Ishikawa (cell line): Measurements from ENCODE around the gene GAS6.

Experiments
- CEBPB ChIP-seq: IDR thresholded peaks from 2 replicates; pipeline ENCODE4 v1.6.1; 2012
- CREB1 ChIP-seq: IDR thresholded peaks from 2 replicates; pipeline ENCODE4 v1.6.1; 2012; ENCODE audit warnings: low read depth
- EGR1 ChIP-seq: IDR thresholded peaks from 2 replicates; pipeline ENCODE4 v1.6.1; 2012
- EP300 ChIP-seq: IDR thresholded peaks from 2 replicates; pipeline ENCODE4 v1.6.1; 2012; ENCODE audit warnings: borderline replicate concordance
- FOXM1 ChIP-seq: IDR thresholded peaks from 2 replicates; pipeline ENCODE4 v1.6.1; 2012; ENCODE audit warnings: low read depth, borderline replicate concordance
- MAX ChIP-seq: IDR thresholded peaks from 2 replicates; pipeline ENCODE4 v1.6.1; 2012
- NFIC ChIP-seq: IDR thresholded peaks from 2 replicates; pipeline ENCODE4 v1.6.1; 2012
- RAD21 ChIP-seq: IDR thresholded peaks from 2 replicates; pipeline ENCODE4 v1.6.1; 2012; ENCODE audit warnings: low read depth
- REST ChIP-seq: IDR thresholded peaks from 2 replicates; pipeline ENCODE4 v1.6.1; 2012; ENCODE audit warnings: low read depth, mild to moderate bottlenecking
- TAF1 ChIP-seq: IDR thresholded peaks from 2 replicates; pipeline ENCODE4 v1.6.1; 2012; ENCODE audit warnings: low read depth, mild to moderate bottlenecking
- TCF12 ChIP-seq: IDR thresholded peaks from 2 replicates; pipeline ENCODE4 v1.6.1; 2012; ENCODE audit warnings: low read depth
- TEAD4 ChIP-seq: IDR thresholded peaks from 2 replicates; pipeline ENCODE4 v1.6.1; 2012
- USF1 ChIP-seq: IDR thresholded peaks from 2 replicates; pipeline ENCODE4 v1.6.1; 2012
- YY1 ChIP-seq: IDR thresholded peaks from 2 replicates; pipeline ENCODE4 v1.6.1; 2012; ENCODE audit warnings: low read depth
- ZBTB7A ChIP-seq: IDR thresholded peaks from 2 replicates; pipeline ENCODE4 v1.6.1; 2012; ENCODE audit warnings: low read depth

The GAS6 gene

GRCh38 chr13:113901231-113901630 is 37.4 kb upstream of the GAS6 start:
- TF ChIP-seq TAF1: no peak

- no peak for TF ChIP-seq FOXM1
- no peak for TF ChIP-seq TEAD4
- no peak for TF ChIP-seq EP300
- TF ChIP-seq MAX: no peak
- no peak for TF ChIP-seq NFIC
- no peak for TF ChIP-seq CEBPB
- TF ChIP-seq TCF12: no peak
- TF ChIP-seq REST: no peak
- TF ChIP-seq YY1: no peak
- no peak for TF ChIP-seq ZBTB7A
- TF ChIP-seq EGR1: no peak
- TF ChIP-seq CREB1: no peak
- no peak for TF ChIP-seq USF1
- no peak for TF ChIP-seq TAF1
- TF ChIP-seq RAD21: no peak
Measured at GRCh38 chr13:113900646-113901045, 36.8 kb upstream of the GAS6 start.

- no peak for TF ChIP-seq TCF12
- no peak for TF ChIP-seq TEAD4
- no peak for TF ChIP-seq EGR1
- TF ChIP-seq YY1: no peak
- no peak for TF ChIP-seq RAD21
- no peak for TF ChIP-seq FOXM1
- no peak for TF ChIP-seq NFIC
Measured at GRCh38 chr13:113898391-113898790, 34.5 kb upstream of the GAS6 start.

- TF ChIP-seq REST (no peak), USF1 (no peak), FOXM1 (no peak), CREB1 (no peak), NFIC (no peak)
Measured at GRCh38 chr13:113897966-113898365, 34.1 kb upstream of the GAS6 start.

- peak; percentile 94 for TF ChIP-seq TCF12
- peak; percentile 93 for TF ChIP-seq TEAD4
- peak; percentile 20; the same call in 1 of the 2 replicates for TF ChIP-seq RAD21
- no peak for TF ChIP-seq REST
- TF ChIP-seq USF1: no peak
- no peak for TF ChIP-seq ZBTB7A
- TF ChIP-seq CEBPB: no peak
- no peak for TF ChIP-seq TAF1
- peak; percentile 94 for TF ChIP-seq EP300
- TF ChIP-seq EGR1: no peak
- TF ChIP-seq YY1: no peak
- TF ChIP-seq MAX: no peak
- TF ChIP-seq FOXM1: peak; percentile 84
- TF ChIP-seq CREB1: no peak
- peak; percentile 69 for TF ChIP-seq NFIC
Measured at GRCh38 chr13:113897161-113897560, 33.3 kb upstream of the GAS6 start.
